HG03469 (cell line): Measurements from ENCODE around the gene EPS15.
"Not testable (repeated sequence)": the region's sequence is repeated elsewhere in the genome, so short reads cannot be mapped to it uniquely, and the experiment has no call there.

Experiments
- ATAC-seq: cut with Tn5 transposase; IDR thresholded peaks from one replicate; pipeline ENCODE4 v1.9.1; 2021; ENCODE audit warnings: mild to moderate bottlenecking, moderate library complexity, moderate number of reproducible peaks; ENCODE audit not compliant: unreplicated experiment

The EPS15 gene

DNA sequence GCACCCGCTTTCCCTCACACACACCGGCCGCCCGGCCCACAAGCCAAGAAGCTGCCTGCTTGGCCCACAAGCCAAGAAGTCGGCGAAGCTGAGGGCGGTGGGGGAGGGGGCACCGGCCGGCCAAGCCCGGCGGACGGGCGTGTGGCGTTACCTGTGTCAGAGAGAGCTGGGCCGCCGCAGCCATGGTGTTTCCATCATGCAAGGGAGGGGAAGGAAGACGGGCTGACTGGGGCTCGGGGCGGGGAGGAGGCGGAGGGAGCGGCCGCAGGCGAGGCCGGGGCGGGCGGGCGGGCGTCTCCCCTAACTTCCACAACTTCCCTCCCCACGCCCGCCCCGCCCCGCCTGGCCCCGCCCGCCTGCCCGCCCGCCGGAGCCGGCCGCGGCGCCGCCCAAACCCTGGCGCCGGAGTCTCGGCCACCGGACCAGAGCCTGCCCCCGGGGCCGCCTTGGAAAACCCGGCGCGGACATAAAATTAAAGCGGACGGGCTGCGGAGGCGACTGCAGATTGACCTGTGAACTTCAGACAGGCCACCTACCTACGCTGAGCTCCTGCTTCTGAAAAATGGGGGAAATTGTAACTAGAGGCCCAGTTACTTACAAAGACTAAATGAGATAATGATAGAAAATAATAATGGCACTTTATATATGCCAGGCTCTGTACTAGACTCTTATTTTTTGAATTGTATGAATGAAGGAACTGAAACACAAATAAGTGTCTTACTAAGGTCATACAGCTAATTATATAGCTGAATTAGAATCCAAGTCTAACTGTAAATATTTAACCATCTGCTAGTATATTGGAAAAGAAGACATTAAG is at the start of gene EPS15:
TSS of gene EPS15 (minus strand) at position 219 of the 817 bp plus-strand sequence. CDS start at position 184, 35 bp downstream.
- no peak for ATAC-seq

DNA sequence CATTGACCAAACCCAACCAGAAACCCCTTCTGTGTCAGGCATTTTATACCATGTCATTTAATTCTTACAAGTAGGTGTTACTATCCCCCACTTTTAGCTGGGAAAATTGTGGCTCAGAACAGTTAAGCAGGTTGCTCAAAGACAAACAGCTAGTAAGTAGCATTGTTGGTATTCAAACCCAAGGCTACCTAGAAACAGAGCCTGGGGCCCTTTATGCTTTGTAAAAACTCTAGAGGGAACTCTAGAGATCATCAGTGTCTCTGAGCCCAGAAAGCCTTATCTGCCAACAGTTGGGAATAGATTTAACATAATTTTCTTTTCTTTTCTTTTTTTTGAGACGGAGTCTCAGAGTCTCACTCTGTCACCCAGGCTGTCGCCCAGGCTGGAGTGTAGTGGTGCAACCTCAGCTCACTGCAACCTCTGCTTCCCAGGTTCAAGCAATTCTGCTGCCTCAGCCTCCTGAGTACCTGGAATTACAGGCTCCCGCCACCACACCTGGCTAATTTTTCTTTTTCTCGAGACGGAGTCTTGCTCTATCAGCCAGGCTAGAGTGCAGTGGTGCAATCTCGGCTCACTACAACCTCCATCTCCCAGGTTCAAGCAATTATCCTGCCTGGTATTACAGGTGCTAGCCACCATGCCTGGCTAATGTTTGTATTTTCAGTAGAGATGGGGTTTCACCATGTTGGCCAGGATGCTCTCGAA is 49.3 kb upstream of the EPS15 start:
- no peak for ATAC-seq

DNA sequence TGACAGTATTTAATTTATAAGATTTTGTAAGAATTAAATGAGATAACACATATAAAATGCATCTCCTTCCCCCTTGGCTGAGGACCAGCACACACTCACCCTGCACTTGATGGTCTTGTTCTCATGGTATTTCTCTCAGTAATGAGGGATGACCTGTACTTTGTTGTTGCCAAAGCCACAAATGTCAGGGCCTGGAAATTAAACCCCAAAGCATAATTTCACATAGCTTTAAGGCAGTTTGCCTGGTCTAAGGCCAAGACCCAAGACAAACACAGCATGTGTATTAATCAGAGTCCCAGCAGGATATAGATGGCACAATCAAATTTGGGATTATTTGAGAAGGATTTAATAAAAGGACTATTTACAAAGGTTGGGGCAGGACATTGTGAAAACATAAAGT is 48.6 kb upstream of the EPS15 start:
- no peak for ATAC-seq

DNA sequence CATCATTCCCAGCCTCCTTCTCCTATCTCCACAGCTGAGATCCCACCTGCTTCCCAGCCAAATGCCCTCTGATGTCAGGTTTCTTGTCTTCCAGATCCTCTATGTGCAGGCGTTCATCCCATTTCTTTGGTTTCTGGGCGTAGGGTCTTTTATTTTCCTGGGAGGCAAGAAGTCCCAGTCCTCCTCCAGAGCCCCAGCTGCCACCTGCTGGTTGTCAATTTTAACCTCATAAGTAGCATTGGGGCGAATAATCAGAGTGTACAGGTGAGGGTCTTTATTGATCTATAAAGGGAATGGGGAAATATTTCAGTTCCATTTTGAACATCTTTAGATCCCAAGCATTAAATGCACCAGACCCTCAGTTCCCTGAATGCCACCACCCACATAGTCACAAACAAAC is 47.2 kb upstream of the EPS15 start:
- ATAC-seq = no peak

DNA sequence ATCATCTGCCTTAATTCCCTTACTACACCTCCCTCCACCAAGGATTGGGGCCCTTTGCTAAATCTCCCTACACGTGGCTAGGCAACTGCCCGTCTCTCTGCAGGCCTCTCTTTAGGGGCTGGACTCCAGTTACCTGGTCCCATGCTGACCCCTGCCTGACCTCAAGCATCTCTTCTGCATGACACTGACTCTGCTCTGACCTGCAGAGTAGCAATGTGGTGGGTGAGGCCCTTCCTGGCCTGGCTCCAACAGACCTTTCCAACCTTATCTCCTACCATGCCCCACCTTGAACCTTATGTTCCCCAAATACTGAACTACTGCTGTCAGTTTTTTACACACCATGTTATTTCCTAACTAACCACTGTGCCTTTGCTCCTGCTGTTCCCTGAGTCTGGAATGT is 45.9 kb upstream of the EPS15 start:
- no peak for ATAC-seq

DNA sequence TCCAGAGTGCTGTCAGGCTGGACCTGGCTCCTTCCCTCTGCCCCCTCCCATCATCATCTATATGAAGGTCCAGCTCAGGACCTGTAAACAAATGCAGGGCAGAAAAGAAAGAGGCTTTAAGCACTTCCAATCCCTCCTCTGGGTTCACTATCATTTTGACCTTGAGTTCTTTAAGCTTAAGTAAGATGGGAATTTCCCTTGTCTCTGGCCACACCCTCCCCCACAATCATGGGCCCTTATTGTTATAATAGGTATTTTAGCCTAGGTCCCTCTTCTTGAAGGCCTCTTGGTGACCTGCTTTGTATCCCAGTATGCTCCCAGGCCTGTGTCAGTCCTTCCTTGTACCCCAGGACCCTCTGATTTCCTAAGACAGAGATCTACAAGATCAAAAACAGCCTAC is 45.1 kb upstream of the EPS15 start:
- no peak for ATAC-seq

DNA sequence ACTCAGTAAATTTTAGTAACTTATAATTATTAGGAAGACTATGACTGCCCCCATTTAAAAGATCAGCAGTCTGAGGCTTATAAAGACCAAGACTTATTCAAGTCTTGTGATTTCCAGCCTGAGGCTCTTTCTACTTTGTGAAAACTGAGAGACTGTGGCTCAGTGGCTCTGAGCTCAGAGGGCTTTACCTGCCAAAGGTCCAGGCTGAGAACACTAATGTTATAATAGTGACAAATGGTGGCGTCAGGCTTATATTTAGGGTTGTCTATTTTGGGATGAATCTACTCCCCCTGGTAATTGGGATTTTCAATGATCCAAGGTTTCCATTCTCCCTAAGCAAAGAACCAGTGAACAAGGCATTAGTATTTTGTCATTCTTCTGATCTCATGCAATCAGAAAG is 42.6 kb upstream of the EPS15 start:
- no peak for ATAC-seq

DNA sequence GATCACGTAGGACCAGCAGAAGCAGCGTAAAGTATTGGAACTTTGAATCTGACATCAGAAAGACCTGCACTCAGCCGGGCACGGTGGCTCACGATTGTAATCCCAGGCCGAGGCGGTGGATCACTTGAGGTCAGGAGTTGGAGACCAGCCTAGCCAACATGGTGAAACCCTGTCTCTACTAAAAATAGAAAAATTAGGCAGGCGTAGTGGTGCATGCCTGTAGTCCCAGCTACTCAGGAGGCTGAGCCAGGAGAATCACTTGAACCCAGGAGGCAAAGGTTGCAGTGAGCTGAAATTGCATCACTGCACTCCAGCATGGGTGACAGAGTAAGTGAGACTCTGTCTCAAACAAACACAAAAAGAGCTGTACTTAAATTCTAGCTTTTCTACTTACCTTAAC is 41.8 kb upstream of the EPS15 start:
- not testable (repeated sequence) for ATAC-seq

DNA sequence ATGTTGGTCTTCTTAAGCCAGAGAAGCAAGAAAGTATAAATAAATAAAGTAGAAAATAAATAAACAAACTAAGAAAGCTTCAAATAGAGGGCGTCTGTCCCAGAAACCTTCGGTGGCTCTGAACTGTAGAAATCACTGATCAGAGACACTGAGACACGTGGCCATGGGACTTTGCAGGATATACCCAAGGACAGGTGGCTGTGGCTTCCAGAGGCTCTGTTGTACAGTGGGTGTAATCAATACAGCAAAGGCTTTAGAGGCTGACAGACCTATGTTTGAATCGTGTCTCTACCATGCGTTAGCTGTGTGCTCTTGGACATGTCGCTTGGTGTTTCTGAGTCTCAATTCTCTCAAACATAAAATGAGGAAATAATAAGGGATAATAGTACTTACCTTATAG is 41.0 kb upstream of the EPS15 start:
- no peak for ATAC-seq

DNA sequence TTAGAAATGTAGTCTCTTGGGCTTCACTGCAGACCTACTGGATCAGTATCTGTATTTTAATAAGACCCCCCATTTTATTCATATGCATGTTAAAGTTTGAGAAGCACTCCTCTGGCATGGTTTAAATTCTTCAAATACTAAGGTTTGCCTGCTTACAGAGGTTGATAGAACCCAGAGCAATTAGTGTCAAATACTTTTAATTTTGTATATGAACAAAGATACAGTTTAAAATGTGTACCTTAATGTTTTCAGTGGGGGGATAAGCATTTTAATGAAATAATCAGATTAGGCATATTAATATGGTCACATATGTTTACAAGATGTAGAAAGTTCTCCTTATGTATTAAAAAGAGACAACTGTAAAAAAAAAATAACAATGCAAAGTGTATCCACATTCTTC is 40.4 kb upstream of the EPS15 start:
- no peak for ATAC-seq

DNA sequence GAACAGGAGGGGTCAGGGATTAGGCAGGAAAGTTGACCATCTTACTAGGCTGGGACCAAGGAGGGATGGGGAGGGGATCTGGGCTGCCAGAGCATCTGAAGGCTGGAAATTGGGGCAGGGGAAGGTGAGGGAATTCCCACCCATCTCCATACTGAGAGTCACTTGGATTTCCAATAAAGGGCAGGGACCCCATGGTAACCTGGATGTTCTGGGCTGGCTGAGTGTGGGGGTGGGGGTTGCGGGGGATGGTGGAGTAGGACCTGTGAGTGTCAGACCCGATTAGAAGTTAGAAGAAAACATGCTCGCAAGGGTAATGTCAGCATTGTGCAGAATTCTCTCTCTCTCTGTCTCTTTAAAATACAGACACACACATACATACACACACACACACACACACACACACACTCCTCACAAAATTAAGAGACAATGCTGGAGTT is 40.0 kb upstream of the EPS15 start:
- ATAC-seq = no peak

DNA sequence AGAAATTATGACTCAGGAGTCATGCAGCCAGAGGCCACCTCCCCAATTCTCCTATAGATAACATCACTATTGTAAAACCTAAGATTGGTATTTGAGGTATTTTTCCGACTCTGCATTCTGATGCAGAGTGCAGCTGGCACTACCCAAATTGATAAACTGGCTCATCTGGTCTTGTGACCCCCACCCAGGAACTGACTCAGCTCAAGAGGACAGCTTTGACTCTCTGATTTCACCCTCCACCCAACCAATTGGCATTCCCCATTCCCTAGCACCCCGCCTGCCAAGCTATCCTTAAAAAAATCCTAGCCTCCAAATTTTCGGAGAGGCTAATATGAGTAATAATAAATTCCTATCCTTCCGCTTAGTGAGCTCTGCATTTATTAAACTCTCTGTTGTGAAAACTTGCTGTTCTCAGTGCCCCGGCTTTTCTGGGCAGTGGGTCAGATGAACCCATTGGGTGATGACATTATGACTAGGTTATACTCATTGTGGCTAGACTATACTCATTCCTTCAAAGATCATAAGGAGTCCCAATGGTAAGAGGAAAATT is 39.4 kb upstream of the EPS15 start:
- no peak for ATAC-seq

DNA sequence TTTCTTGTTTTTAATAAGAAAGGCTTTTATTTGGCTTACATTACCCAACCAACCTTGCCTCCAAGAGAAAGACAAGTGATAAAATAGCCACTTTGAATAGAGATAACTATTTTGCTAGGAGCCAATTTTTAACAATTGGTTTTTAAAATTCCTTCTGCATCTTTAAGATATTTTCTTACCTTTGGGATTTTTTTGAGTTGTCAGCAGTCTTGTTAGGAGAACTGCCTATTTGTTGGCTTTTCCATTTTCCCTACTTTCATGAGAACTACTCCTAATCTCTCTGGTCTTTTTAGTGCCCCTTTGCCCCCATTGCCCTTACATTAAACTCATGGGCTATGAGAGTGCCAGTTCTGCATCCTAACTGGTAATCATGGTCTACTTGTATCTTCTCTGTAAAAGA is 38.1 kb upstream of the EPS15 start:
- no peak for ATAC-seq

DNA sequence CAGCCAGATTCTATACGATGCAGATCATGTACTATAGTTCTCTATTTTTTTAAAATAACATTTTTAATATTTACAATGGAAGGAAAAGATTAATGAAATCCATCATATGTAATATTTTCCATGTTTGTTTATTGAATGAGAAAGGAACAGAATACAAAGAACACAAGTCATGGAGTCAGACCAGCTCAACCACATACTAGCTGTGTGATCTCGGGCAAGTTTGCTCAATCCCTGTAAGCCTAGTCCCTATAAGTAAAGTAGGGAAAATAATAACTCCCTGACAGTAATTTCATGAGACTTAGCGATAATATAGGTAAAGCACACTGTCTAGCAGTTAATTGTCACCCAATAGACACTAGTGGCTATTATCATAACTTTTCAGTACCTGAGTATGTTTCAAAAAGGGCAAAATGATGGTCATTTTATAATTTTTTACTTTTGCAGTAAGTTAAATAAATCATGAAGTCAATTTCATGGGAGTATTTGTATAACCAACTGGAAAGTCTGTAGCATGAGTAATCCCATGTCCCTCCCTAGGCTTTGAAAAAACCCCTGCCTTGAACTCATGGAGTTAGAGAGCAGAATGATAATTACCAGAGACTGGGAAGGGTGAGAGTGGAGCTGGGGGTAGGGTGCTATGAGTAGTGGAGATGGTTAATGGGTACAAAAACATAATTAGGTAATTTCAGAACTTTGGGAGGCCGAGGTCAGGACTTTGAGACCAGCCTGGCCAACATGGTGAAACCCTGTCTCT is 37.0 kb upstream of the EPS15 start:
- ATAC-seq = no peak

DNA sequence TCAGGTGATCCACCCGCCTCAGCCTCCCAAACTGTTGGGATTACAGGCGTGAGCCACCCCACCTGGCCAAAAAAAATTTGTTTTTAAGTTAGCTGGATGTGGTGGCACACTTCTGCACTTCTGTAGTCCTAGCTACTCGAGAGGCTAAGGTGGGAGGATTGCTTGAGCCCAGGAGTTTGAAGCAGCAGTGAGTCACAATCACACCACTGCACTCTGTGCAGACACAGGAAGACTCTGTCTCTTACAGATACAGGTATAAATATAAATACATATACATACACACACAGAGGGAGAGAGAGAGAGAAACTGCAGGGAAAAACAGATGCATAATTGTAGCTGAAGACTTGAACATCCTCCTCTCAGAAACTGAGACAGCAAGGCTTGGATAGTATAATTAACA is 34.8 kb upstream of the EPS15 start:
- no peak for ATAC-seq

DNA sequence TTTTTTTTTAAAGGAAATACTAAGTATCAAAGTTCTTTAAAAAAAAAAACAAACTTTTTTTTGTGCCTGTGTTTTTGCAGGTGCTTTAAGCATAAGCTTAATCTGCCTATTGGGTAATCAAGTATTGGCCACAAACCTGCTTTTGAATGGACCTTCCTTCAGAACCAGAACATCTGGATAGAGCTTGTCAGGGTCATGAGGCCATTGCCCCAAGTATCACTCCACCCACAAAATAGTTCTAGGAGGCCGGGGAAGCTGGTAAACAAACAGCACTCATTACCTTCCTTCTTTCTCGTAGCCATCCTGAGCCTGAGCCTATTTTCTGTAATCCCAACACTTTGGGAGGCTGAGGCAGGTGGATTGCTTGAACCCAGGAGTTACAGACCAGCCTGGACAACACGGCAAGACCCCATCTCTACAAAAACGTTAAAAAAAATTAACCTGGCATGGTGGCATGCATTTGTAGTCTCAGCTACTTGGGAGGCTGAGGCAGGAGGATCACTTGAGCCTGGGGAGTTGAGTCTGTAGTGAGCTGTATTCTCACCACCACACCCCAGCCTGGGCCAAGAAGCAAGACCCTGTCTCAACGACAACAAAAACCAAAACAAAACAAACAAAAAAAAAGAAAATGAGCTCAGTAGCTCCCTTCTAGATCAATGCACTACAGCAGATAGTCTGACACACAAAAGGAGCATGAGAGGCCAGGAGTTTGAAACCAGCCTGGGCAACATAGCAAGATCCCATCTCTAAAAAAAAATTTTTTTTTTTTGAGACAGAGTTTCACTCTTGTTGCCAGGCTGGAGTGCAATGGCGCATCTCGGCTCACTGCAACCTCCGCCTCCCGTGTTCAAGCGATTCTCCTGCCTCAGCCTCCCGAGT is 34.1 kb upstream of the EPS15 start:
- ATAC-seq = no peak

DNA sequence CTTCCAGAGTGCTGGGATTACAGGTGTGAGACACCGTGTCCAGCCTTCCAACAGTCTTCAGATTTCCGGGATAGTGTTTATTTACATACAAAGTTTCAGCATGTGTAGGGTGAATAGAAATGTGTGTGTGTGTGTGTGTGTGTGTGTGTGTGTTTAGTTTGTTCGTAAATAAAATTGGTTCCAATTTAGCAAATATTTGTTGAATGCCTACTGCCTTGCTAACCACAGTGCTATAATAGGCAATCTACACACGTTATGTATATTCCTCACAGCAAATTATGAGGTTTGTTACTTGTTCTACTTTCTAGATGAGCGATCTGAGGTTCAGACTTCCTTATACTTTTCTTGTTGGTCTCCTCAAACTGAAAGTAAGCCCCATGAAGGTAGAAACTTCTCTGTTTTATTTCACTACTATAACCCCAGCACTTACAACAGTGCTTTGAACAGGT is 32.8 kb upstream of the EPS15 start:
- ATAC-seq = no peak

DNA sequence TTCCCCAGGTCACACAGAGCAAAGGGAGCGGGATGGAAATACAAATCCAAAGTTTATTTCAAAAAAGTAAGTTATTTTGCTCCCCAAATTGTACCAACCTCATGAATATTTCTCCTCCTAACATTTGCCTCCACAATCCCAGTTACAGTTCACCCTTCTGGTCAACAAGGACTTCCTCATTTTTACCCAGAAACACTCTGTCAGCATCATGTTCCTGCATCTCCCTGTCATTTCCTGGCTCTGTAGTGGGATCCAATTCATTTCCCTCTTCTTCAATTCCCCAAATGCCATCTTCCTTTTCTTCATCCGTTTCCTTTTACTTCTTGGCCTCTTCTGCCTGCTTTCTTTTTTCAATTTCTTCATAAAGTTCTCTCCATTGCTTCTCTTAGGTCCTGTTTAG is 32.0 kb upstream of the EPS15 start:
- ATAC-seq = no peak

DNA sequence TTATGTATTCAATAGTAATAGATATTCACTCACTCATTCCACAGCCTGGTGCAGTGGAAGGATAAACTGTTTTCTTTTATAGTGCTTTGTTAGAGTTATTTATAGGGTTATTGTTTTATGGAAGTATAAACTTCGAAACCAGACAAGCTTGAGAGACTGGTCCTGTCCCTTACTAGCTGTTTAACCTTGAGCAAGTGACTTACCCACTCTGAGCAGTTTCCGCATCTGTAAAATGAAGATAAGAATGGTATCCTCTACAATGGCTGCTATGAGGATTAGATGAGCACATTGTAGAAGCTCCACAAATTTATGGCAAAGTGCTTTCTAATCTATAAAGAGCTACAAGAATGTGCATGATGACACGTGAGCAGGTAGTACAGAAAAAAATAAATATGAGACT is 30.8 kb upstream of the EPS15 start:
- no peak for ATAC-seq

DNA sequence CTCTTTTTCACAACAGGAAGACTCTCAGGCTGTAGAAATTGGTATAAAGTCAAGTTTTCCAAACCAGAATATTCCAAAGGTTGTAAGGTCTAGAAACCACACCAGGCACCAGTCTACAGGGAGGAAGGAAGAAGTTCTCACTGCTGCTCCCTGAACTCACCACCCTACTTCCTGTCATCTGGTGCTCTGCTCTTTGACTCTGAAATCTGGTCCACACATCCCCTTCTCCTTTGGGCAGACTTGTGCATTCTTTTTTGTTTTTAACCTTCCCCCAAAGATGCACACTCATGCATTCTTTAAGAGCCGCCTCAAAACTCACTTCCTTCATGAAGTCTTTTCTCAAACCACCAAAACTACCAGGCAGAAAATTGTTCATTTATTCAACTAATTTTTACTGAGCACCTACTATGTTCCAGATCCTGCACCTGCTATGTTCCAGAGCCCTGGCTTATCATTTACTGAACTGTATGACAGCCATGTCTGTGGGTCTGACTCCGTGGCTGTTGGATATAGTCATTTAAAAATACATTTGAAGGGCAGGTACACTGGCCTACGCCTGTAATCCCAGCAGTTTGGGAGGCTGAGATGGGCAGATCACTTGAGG is 30.1 kb upstream of the EPS15 start:
- no peak for ATAC-seq
